Measurements from ENCODE around the gene DUSP16. TPM values are rescaled to one million over a fixed set of nuclear protein-coding genes. Genes with fewer than 3 reads are reported as not detected.

The DUSP16 gene
- total and polyA plus RNA-seq, 3 donors from 2014 or later = 22.5 to 48.6 (median 42.1) TPM

DNA sequence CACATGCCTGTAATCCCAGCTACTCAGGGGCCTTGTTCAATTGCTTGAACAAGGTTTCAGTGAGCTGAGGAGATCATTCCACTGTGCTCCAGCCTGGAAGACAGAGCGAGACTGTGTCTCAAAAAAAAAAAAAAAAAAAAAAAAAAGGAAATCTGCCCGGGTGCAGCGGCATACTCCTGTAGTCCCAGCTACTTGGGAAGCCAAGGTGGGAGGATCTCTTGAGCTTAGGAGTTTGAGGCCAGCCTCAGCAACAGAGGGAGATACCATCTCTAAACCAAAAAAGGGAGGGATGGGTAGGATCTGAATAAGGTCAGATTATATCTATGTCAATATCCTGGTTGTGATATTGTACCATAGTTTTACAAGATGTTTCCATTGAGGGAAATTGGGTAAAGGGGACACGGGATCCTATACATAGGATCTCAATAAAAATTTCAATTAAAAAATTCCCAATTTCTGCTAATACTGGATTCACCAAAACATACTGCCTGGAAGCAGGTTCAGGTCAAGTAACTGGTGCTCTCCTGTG lies 129.4 kb downstream of the DUSP16 start:
- Histone ChIP-seq H3K36me3 (ENCODE audit: low read depth, missing control alignments) (no peaks in the 10 kb centered on the region), H3K27ac (no peak overlapping the region), H3K27me3 (no peaks in the 10 kb centered on the region), H3K4me1 (no peaks in the 10 kb centered on the region), H3K4me3 (no peak overlapping the region), H3K9me3 (no peaks in the 10 kb centered on the region)
- intact Hi-C loops (cut with DNase I; ENCODE audit: low total_unique reads) = no loop called here
- 82 to 88% methylated on average over 4 of the region's 4 CpGs for WGBS, 2 donors
- no peak for TF ChIP-seq POLR2A (IDR thresholded peaks at IDR 0.05)
- TF ChIP-seq, protein P1, sequence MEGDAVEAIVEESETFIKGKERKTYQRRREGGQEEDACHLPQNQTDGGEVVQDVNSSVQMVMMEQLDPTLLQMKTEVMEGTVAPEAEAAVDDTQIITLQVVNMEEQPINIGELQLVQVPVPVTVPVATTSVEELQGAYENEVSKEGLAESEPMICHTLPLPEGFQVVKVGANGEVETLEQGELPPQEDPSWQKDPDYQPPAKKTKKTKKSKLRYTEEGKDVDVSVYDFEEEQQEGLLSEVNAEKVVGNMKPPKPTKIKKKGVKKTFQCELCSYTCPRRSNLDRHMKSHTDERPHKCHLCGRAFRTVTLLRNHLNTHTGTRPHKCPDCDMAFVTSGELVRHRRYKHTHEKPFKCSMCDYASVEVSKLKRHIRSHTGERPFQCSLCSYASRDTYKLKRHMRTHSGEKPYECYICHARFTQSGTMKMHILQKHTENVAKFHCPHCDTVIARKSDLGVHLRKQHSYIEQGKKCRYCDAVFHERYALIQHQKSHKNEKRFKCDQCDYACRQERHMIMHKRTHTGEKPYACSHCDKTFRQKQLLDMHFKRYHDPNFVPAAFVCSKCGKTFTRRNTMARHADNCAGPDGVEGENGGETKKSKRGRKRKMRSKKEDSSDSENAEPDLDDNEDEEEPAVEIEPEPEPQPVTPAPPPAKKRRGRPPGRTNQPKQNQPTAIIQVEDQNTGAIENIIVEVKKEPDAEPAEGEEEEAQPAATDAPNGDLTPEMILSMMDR (IDR thresholded peaks at IDR 0.05) = no peak
- DNase-seq = no peak

DNA sequence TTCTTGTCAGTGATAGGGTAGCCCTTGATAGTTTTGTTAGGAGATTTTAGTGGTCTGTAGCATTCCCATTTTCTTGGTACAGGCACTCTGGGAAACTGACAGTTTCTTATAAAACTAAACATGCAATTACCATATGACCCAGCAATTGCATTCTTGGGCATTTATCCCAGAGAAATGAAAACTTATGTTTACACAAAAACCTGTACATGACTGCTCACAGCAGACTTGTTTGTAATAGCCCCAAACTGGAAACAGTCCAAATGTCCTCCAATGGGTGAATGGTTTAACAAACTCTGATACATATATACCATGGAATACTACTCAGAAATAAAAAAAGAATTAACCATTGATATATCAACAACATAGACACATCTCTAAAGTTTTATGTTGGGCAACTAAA lies 130.3 kb downstream of the DUSP16 start:
- no peak for DNase-seq
- no peaks in the 10 kb centered on the region for H3K9me3 ChIP-seq
- TF ChIP-seq, protein P1 (IDR thresholded peaks at IDR 0.05) = no peak
- TF ChIP-seq POLR2A (IDR thresholded peaks at IDR 0.05) = no peak
- no peak overlapping the region for H3K27ac ChIP-seq
- no peaks in the 10 kb centered on the region for H3K36me3 ChIP-seq (ENCODE audit: low read depth, missing control alignments)
- no peaks in the 10 kb centered on the region for H3K4me1 ChIP-seq
- H3K4me3 ChIP-seq = no peak overlapping the region
- intact Hi-C loops (cut with DNase I; ENCODE audit: low total_unique reads) = no loop called here
- no peaks in the 10 kb centered on the region for H3K27me3 ChIP-seq

DNA sequence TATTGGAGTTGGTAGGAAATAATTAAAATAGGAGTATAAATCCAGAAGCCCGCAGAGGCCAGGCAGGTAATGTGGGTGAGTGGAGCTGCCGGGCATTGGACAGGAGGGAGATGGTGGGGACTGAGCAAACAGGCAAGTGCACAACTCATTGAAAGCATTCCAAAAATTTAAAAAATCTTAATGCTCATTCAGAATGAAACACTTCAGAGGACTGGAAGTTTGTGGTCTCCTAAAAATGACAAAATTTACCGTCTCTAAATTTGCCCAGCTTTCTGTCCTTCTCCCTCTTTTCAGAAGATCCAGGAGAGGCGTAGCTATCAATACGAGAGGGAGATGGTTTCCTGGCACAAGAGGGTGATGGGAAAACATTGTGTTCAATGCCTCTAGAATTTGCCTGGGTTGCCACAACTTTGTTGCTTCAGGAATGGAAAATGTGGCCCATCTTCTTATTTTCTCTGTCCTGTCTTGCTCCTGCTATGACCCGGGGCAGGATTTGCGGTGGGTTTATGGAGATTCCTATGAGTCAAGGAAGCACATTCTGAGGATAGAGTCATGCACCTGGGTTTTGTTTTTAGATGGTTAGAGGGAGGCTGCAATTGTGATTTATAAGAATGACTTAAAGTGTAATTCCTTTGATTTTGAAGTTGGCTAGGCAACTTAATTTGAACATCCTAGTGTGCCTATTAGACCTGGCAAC lies 133.6 kb downstream of the DUSP16 start:
- H3K9me3 ChIP-seq = no peaks in the 10 kb centered on the region
- H3K27ac ChIP-seq = no peak overlapping the region

DNA sequence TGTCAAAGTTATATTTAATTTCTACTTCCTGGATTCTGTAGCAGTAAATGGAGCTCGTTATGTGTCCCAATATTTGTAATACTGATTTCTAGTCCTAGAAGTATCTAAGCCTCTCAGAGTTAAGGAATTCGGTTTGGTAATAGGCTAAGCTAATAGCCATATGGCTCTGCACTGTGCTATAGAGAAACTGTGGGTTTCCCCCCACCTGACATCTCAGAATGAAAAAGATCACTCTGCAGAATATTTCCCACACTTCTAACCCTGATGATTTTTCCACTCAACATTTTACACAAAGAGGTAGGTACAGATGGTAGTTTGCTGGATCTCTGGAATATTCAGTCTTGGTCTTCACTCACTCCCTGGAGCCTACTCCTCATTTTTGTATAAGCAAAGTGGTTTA lies 134.6 kb downstream of the DUSP16 start:
- Histone ChIP-seq H3K36me3 (ENCODE audit: low read depth, missing control alignments) (no peaks in the 10 kb centered on the region), H3K27ac (no peak overlapping the region), H3K4me3 (no peak overlapping the region), H3K9me3 (no peaks in the 10 kb centered on the region), H3K4me1 (no peaks in the 10 kb centered on the region), H3K27me3 (no peaks in the 10 kb centered on the region)
- intact Hi-C loops (cut with DNase I; ENCODE audit: low total_unique reads) = no loop called here
- 78 to 93% methylated on average over 2 of the region's 2 CpGs for whole genome bisulfite sequencing, 2 donors
- TF ChIP-seq, protein P1 (IDR thresholded peaks at IDR 0.05) = no peak
- TF ChIP-seq POLR2A (IDR thresholded peaks at IDR 0.05) = no peak
- DNase-seq = no peak

More for the DNA sequence above, 133.6 kb downstream of the DUSP16 start:
- H3K36me3 ChIP-seq (ENCODE audit: low read depth, missing control alignments) = no peaks in the 10 kb centered on the region
- H3K4me3 ChIP-seq = no peak overlapping the region
- no peaks in the 10 kb centered on the region for H3K4me1 ChIP-seq
- WGBS, 2 donors = 89 to 91% methylated on average over 7 of the region's 7 CpGs
- no peaks in the 10 kb centered on the region for H3K27me3 ChIP-seq
- DNase-seq = no peak
- TF ChIP-seq, protein P1 (IDR thresholded peaks at IDR 0.05) = no peak
- TF ChIP-seq POLR2A (IDR thresholded peaks at IDR 0.05) = no peak
- intact Hi-C loops (cut with DNase I; ENCODE audit: low total_unique reads) = no loop called here

DNA sequence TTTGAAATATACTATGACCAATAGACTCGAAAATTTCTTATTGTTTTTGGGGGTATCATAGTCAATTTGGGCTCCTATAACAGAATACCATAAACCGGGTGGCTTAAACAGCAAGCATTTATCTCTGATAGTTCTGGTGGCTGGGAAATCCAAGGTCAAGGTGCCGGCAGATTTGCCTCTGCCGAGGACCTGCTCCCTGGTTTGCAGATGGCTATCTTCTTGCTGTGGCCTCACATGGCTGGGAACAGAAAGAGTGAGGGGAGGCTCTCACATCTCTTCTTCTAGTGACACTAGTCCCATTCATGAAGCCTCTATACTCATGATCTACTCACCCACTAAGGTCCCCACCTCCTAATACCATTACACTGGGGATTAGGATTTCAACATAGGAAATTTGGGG lies 135.1 kb downstream of the DUSP16 start:
- TF ChIP-seq POLR2A (IDR thresholded peaks at IDR 0.05) = no peak
- TF ChIP-seq, protein P1 (IDR thresholded peaks at IDR 0.05) = no peak
- 84 to 87% methylated on average over 4 of the region's 4 CpGs for WGBS, 2 donors
- Histone ChIP-seq H3K4me3 (no peak overlapping the region), H3K4me1 (no peaks in the 10 kb centered on the region), H3K36me3 (ENCODE audit: low read depth, missing control alignments) (no peaks in the 10 kb centered on the region), H3K27ac (no peak overlapping the region), H3K27me3 (no peaks in the 10 kb centered on the region), H3K9me3 (no peaks in the 10 kb centered on the region)
- intact Hi-C loops (cut with DNase I; ENCODE audit: low total_unique reads) = no loop called here
- no peak for DNase-seq
